PFSK-1 (cell line): Measurements from ENCODE around the gene FRMPD1.

Source experiments
- POLR2AphosphoS5 ChIP-seq: IDR thresholded peaks from 2 replicates; pipeline ENCODE4 v1.6.1; 2012; ENCODE audit warnings: low read depth, mild to moderate bottlenecking, control low read depth, low read length, moderate library complexity
- SIN3A ChIP-seq: IDR thresholded peaks from 2 replicates; pipeline ENCODE4 v1.6.1; 2012; ENCODE audit warnings: mild to moderate bottlenecking, low read length, moderate library complexity, borderline replicate concordance; ENCODE audit not compliant: insufficient read depth

DNA sequence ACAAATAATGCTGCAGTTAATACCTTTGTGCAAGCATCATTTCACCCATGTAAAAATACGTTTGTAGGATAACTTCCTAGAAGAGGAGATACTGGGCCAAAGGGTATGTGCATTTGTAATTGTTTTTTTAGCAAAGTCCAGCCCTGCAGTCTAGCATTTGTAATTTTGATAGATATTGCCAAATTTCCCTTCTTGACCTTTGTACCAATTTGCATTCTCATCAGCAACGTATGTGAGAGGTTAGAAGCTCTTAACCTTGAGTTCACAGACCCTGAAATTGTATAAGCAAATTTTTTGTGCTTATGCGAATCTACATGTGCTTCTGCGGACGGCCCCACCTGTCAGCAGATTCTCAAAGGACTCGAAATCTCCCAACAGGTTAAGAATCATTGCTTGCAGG is 39.7 kb upstream of the FRMPD1 start:
- no peak for TF ChIP-seq POLR2AphosphoS5
- TF ChIP-seq SIN3A, result no peak
